Measurements from ENCODE around the gene DLGAP1. TPM values are rescaled to one million over a fixed set of nuclear protein-coding genes. Genes with fewer than 3 reads are reported as not detected.

Gene DLGAP1
- total and polyA plus RNA-seq, 2 of the 13 experiments (the other 11 are each of a cell fraction or from before 2014, with no cell fraction given): 0.01 TPM; not detected in 1

GRCh38 chr18:3799515-3799914 is 655.6 kb downstream of the DLGAP1 start:
- ChIA-PET POLR2A (no interaction called here), CTCF (ENCODE audit: low intra/inter-chr PET ratio, low total read pairs) (no interaction called here)
- intact Hi-C loops (cut with micrococcal nuclease; ENCODE audit: unreplicated experiment) (no loop called here), in situ Hi-C loops (cut with HindIII; ENCODE audit: extremely low pct_ligation_motif_present, low pct_unique_long_range_greater_than_20kb) (no loop called here)
- TF ChIP-seq TIGD3 (CRISPR knock-in tag; IDR thresholded peaks at IDR 0.05; ENCODE audit: borderline replicate concordance) (no peak), ZFYVE20 (CRISPR knock-in tag; IDR thresholded peaks at IDR 0.05; ENCODE audit: borderline replicate concordance, low read depth) (no peak), MED13 (CRISPR knock-in tag; IDR thresholded peaks at IDR 0.05) (no peak), HOXD1 (CRISPR knock-in tag; IDR thresholded peaks at IDR 0.05) (no peak), THYN1 (CRISPR knock-in tag; IDR thresholded peaks at IDR 0.05; ENCODE audit: borderline replicate concordance, low read depth) (no peak), BCL3 (CRISPR knock-in tag; IDR thresholded peaks at IDR 0.05) (no peak), KDM5B (CRISPR knock-in tag; IDR thresholded peaks at IDR 0.05; ENCODE audit: borderline replicate concordance) (no peak), CEBPG (CRISPR knock-in tag; IDR thresholded peaks at IDR 0.05) (no peak), PHF21A (CRISPR knock-in tag; IDR thresholded peaks at IDR 0.05) (no peak), ZNF879 (CRISPR knock-in tag; IDR thresholded peaks at IDR 0.05) (no peak), ZNF597 (CRISPR knock-in tag; IDR thresholded peaks at IDR 0.05) (no peak), RCOR2 (CRISPR knock-in tag; IDR thresholded peaks at IDR 0.05) (no peak), ZNF780A (CRISPR knock-in tag; IDR thresholded peaks at IDR 0.05) (no peak)
- Histone ChIP-seq H3K4me2 (ENCODE audit: low read depth, low read length) (no peak overlapping the region), H3K4me3 (replicated peaks in 1 of 3; ENCODE audit: insufficient read depth in 1 of 3, low read depth in 2 of 3, low read length in 3 of 3) (no peak overlapping the region), H2AFZ (ENCODE audit: low read length) (no peak overlapping the region), H3K79me2 (ENCODE audit: insufficient read depth, low read length) (no peaks in the 10 kb centered on the region), H3K4me1 (ENCODE audit: insufficient read depth, low read length) (no peaks in the 10 kb centered on the region), H3K27ac (ENCODE audit: extremely low read length, insufficient read depth, low read length) (no peak overlapping the region), H3K36me3 (replicated peaks in 1 of 2; ENCODE audit: control insufficient read depth in 1 of 2, insufficient read depth in 2 of 2, low read length in 2 of 2) (no peaks in the 10 kb centered on the region), H4K20me1 (ENCODE audit: insufficient read depth, low read length) (no peaks in the 10 kb centered on the region), H3K27me3 (ENCODE audit: control insufficient read depth in 1 of 2, insufficient read depth in 2 of 2, low read length in 2 of 2) (peaks cover 0 to 15% of the 10 kb centered on the region in 2 experiments; a peak in 3 of 5 replicates), H3K9ac (ENCODE audit: insufficient read depth, low read depth, low read length) (no peak overlapping the region), H3K9me3 (ENCODE audit: low read length) (no peaks in the 10 kb centered on the region)
- FAIRE-seq (no peak), ATAC-seq (no peak), DNase-seq (ENCODE audit: low spot score) (no peak)
- WGBS (ENCODE audit: low lambda C conversion rate): 25% methylated on average over 4 of the region's 4 CpGs
- no TSS peak for BruUV-seq (replicated peaks)

Measured in HepG2 (cell line).